GM19372 (cell line): ENCODE data around the gene COG1.

Experiments used
- ATAC-seq: cut with Tn5 transposase; IDR thresholded peaks from one replicate; pipeline ENCODE4 v1.9.1; 2021; ENCODE audit warnings: mild to moderate bottlenecking, low read depth, moderate library complexity; ENCODE audit not compliant: unreplicated experiment

COG1 gene

DNA sequence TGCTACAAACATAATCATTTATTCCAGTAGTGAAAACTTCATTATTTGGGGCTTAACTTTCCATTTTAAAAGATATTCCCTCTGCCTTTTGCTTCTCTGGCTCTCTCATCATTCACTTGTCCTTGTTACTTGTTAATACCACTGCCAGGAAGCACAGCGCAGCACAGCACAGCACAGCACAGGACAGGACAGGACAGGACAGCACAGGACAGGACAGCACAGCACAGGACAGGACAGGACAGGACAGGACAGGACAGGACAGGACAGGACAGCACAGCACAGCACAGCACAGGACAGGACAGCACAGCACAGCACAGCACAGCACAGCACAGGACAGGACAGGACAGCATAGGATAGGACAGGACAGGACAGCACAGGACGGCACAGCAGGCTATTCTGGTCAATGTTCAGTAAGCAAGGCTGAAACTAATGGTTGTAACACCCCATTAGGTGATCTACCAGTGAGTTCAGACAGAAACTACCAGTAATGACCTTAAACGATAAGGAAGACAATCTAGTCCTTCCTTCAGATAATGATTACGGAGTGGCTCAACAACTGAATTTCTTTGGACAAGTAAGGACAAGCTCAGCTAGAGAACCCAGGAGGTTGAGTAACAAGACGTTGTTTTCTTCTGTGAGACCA lies 31.9 kb downstream of the COG1 start:
- ATAC-seq, result no peak

GRCh38 chr17:73226556-73227172 lies 33.8 kb downstream of the COG1 start:
- ATAC-seq, result no peak

DNA sequence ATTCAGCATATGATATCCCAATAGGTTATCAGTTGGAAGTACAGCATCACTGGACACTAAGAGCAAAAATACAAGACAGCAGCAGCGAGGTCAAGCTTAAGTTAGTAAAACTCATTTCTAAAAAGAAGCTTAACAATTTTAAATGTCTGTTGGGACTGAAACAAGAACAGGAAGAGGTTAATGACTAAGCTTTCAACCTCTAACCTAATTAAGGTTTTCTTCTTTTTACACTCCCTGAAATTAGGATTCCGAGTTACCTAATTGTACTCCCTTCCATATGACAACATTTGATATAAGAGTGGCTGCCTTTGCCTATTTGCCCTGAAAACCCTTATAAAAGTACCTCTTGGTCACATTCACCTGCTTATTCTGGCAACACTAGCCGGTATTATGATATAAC lies 34.5 kb downstream of the COG1 start:
- no peak for ATAC-seq

GRCh38 chr17:73227944-73228343 lies 35.1 kb downstream of the COG1 start:
- ATAC-seq, result no peak

DNA sequence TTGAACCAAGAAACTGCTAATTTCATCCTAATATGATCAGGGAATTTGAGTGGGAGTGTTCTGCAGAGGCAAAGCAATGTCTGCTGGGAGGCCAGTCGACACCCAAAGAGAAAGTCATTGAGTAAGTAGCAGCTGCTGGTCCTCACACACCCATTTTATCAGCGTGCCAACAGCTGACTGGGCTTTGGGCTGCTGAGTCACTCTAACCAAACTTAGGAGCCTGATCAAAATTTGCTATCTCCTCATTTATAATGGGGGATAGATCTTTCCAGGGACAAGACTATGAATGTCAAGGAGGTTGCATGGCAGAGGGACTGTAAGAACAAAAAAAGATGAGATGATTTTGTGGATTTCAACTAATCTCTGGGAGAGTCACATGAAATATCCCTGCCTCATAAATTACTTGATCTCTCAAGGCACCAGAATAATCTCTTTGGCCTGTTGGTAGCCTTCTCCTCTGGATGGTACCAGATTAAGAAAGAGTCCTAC lies 35.9 kb downstream of the COG1 start:
- no peak for ATAC-seq

DNA sequence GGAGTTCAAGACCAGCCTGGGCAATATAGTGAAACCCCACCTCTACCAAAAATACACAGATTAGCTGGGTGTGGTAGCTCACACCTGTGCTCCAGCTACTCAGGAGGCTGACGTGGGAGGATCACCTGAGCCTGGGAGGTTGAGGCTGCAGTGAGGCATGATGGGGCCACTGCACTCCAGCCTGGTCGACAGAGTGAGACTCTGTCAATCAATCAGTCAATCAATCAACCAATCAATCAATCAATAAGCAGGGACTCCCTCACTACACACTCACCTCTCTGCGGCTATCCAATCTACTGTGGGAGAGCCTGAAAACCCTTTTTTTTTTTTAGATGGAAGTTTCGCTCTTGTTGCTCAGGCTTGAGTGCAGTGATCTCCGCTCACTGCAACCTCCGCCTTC lies 37.2 kb downstream of the COG1 start:
- no peak for ATAC-seq

DNA sequence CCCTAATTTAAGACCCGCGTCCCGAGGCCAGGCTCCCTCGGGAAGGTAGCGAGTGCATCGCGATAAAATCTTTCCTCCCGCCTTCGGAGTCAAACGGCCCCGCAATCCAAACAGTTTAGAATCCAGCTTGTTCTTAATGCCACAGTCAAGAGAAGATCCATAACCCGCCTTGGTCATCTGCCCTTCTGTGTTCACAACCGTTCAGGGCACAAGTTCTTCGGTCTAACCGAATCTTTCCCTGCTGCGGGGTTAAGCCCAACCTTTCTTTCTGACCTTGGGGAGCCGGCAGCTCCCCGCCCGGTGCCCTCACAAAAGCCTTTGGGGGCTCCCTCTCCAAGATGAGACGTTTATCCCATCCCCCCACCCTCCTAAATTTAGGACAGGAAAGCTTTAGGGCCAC lies 38.5 kb downstream of the COG1 start:
- ATAC-seq, result no peak

- ATAC-seq, result peak; percentile 78
These were observed 39.2 kb downstream of the COG1 start for GRCh38 chr17:73231841-73232586.

GRCh38 chr17:73232587-73233373 lies 39.9 kb downstream of the COG1 start:
- ATAC-seq, result peak; percentile 24

DNA sequence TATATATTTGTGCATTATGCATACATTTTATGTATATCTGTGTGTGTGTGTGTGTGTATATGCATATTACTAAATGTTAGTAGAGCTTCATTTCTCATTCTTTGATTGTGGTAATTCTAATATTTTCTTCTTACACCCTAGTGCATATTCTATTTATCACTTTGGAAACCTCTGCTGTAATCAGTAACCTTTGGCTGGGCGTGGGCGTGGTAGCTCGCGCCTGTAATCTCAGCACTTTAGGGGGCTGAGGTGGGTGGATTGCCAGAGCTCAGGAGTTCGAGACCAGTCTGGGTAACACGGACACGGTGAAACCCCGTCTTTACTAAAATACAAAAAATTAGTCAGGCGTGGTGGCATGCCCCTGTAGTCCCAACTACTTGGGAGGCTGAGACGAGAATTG lies 41.9 kb downstream of the COG1 start:
- no peak for ATAC-seq

- no peak for ATAC-seq
These were observed 44.9 kb downstream of the COG1 start for GRCh38 chr17:73237714-73238113.

- no peak for ATAC-seq
These were observed 47.7 kb downstream of the COG1 start for GRCh38 chr17:73240561-73240960.

- ATAC-seq, result no peak
These were observed 54.9 kb downstream of the COG1 start for GRCh38 chr17:73247726-73248125.

DNA sequence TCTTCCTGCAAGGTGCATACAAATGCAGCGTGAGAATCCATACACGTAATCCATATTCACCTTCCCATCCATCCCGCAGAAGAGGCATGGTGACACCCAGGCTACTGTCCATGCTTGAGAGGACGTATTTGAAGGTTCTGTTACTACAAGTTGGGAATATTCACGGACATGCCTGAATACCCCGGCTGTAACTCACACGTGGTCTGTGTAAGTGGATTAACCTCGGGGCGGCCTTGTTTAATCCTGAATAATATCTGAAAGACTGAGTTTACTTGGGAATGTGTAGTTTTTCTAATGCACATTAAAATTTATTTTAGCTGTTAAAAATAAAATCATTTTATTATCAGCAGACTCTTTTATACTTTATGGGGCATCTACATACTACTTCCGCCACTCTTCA lies 55.7 kb downstream of the COG1 start:
- ATAC-seq, result no peak

GRCh38 chr17:73249700-73250099 lies 56.8 kb downstream of the COG1 start:
- no peak for ATAC-seq

- ATAC-seq, result no peak
These were observed 58.2 kb downstream of the COG1 start for GRCh38 chr17:73250851-73251640.

- no peak for ATAC-seq
These were observed 59.0 kb downstream of the COG1 start for GRCh38 chr17:73251871-73252270.

DNA sequence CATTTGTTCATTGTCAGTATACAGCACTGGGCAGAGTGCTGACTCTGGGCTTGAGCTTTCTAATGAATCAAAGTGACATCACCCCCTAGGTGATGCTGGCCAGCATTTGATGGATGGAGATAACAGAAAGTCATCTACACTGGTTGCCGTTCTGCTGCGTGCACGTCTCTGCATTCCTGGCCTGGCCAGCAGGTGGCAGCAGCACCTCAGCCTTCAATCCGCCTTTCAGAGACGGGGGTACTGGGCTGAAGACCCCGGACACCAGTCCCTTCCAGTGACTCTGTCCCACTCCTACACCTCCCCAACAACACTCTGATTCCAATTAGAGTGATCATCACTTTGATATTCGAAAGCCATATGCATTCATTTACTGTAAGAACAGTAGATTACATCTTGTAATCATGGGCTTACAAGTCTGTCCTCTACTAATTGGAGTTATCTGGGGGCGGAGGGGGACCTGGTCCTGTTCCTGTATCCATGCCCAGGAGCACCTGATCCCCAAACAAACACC lies 62.9 kb downstream of the COG1 start:
- no peak for ATAC-seq

DNA sequence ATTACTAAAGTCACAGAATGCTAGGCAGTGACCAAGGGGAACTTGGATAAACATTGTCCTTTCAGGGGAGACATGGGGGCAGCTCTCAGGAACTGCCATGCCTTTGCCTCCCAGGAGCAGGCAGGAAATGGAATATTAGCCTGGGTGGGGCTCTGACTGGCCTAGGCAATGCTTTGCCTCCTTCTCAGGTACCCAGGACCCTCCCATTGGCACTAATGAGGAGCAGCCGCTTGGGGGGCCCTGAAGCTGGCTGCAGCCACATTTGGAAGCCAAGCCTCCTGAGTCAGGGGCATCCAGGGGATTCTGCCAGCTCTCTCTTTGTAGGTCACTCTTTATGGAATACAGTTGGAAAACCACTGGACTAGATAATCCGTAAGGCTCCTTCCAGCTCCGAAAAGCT lies 63.4 kb downstream of the COG1 start:
- no peak for ATAC-seq

- ATAC-seq, result no peak
These were observed 64.7 kb downstream of the COG1 start for GRCh38 chr17:73257516-73257915.
